ENCODE data around the gene CNPY1.

CNPY1 gene

GRCh38 chr7:155466142-155466813, 80.1 kb downstream of the CNPY1 start:
- no peak for DNase-seq (ENCODE audit: low spot score)

- no peak for DNase-seq (ENCODE audit: low spot score)
Measured at GRCh38 chr7:155465761-155466141, 80.6 kb downstream of the CNPY1 start.

- DNase-seq (ENCODE audit: low spot score) = no peak
Measured at GRCh38 chr7:155464948-155465739, 81.2 kb downstream of the CNPY1 start.

GRCh38 chr7:155464183-155464582, 82.2 kb downstream of the CNPY1 start:
- peak; percentile 34 for DNase-seq (ENCODE audit: low spot score)

- peak; percentile 30 for DNase-seq (ENCODE audit: low spot score)
Measured at GRCh38 chr7:155463114-155463811, 83.1 kb downstream of the CNPY1 start.

GRCh38 chr7:155462163-155462735, 84.1 kb downstream of the CNPY1 start:
- DNase-seq (ENCODE audit: low spot score) = no peak

- DNase-seq (ENCODE audit: low spot score) = no peak
Measured at GRCh38 chr7:155461631-155462030, 84.7 kb downstream of the CNPY1 start.

- no peak for DNase-seq (ENCODE audit: low spot score)
Measured at GRCh38 chr7:155460926-155461613, 85.3 kb downstream of the CNPY1 start.

- DNase-seq (ENCODE audit: low spot score) = no peak
Measured at GRCh38 chr7:155459700-155460461, 86.5 kb downstream of the CNPY1 start.

- DNase-seq (ENCODE audit: low spot score) = no peak
Measured at GRCh38 chr7:155458878-155459699, 87.3 kb downstream of the CNPY1 start.

GRCh38 chr7:155458111-155458877, 88.1 kb downstream of the CNPY1 start, which contains the start of gene EN2:
TSS of gene EN2 (plus strand) at chr7:155458129. CDS start at chr7:155458378, 249 bp downstream.
- DNase-seq (ENCODE audit: low spot score) = peak; percentile 32

- DNase-seq (ENCODE audit: low spot score) = no peak
Measured at GRCh38 chr7:155457544-155458110, 88.7 kb downstream of the CNPY1 start.

GRCh38 chr7:155456738-155457543, 89.4 kb downstream of the CNPY1 start:
- peak; percentile 45 for DNase-seq (ENCODE audit: low spot score)

GRCh38 chr7:155455776-155456737, 90.3 kb downstream of the CNPY1 start:
- no peak for DNase-seq (ENCODE audit: low spot score)

- DNase-seq (ENCODE audit: low spot score) = no peak
Measured at GRCh38 chr7:155455132-155455693, 91.1 kb downstream of the CNPY1 start.
